ENCODE results near the gene RNGTT.

The RNGTT gene

GRCh38 chr6:88636871-88637270 lies 326.5 kb downstream of the RNGTT start:
- no peak for TF ChIP-seq CTCF (IDR thresholded peaks at IDR 0.05; ENCODE audit: low read length, missing control alignments)
- no peak overlapping the region for H3K4me3 ChIP-seq (replicated peaks; ENCODE audit: low read depth, low read length)
- no peak for DNase-seq (ENCODE audit: low read depth)

- H3K4me3 ChIP-seq (replicated peaks; ENCODE audit: low read depth, low read length), result no peak overlapping the region
- no peak for DNase-seq (ENCODE audit: low read depth)
- no peak for TF ChIP-seq CTCF (IDR thresholded peaks at IDR 0.05; ENCODE audit: low read length, missing control alignments)
Observed at GRCh38 chr6:88633782-88634181, 329.6 kb downstream of the RNGTT start.

- H3K4me3 ChIP-seq (replicated peaks; ENCODE audit: low read depth, low read length), result no peak overlapping the region
- DNase-seq (ENCODE audit: low read depth), result no peak
- no peak for TF ChIP-seq CTCF (IDR thresholded peaks at IDR 0.05; ENCODE audit: low read length, missing control alignments)
Observed at GRCh38 chr6:88631830-88632229, 331.6 kb downstream of the RNGTT start.

- DNase-seq (ENCODE audit: low read depth), result no peak
- no peak for TF ChIP-seq CTCF (IDR thresholded peaks at IDR 0.05; ENCODE audit: low read length, missing control alignments)
- no peak overlapping the region for H3K4me3 ChIP-seq (replicated peaks; ENCODE audit: low read depth, low read length)
Observed at GRCh38 chr6:88629838-88630494, 333.5 kb downstream of the RNGTT start.

- no peak overlapping the region for H3K4me3 ChIP-seq (replicated peaks; ENCODE audit: low read depth, low read length)
- no peak for DNase-seq (ENCODE audit: low read depth)
- no peak for TF ChIP-seq CTCF (IDR thresholded peaks at IDR 0.05; ENCODE audit: low read length, missing control alignments)
Observed at GRCh38 chr6:88626460-88626859, 337.0 kb downstream of the RNGTT start.

- no peak for DNase-seq (ENCODE audit: low read depth)
- TF ChIP-seq CTCF (IDR thresholded peaks at IDR 0.05; ENCODE audit: low read length, missing control alignments), result no peak
- no peak overlapping the region for H3K4me3 ChIP-seq (replicated peaks; ENCODE audit: low read depth, low read length)
Observed at GRCh38 chr6:88623531-88623930, 339.9 kb downstream of the RNGTT start.

GRCh38 chr6:88619951-88620350 lies 343.5 kb downstream of the RNGTT start:
- no peak overlapping the region for H3K4me3 ChIP-seq (replicated peaks; ENCODE audit: low read depth, low read length)
- TF ChIP-seq CTCF (IDR thresholded peaks at IDR 0.05; ENCODE audit: low read length, missing control alignments), result no peak
- DNase-seq (ENCODE audit: low read depth), result no peak

Data from fibroblast of pulmonary artery (primary cell).